Smooth muscle cell (in vitro differentiated cells): ENCODE data around the gene SAMD8. TPM values are rescaled to one million over a fixed set of nuclear protein-coding genes. Genes with fewer than 3 reads are reported as not detected.

Source experiments
- DNase-seq: peaks from one replicate; lab custom pipeline; 2025; ENCODE audit not compliant: unreplicated experiment; lab: John Stamatoyannopoulos, UW
- H2AFZ ChIP-seq: fragments of 200-600 bp; sonication (generic); 2 replicates; pipeline ENCODE4 v1.6.0; 2016; ENCODE audit warnings: antibody characterized with exemption, low read depth, mild to moderate bottlenecking
- H3F3A ChIP-seq: fragments of 200-600 bp; sonication (generic); 2 replicates; pipeline ENCODE4 v1.6.0; 2017; ENCODE audit warnings: antibody characterized with exemption, low read depth
- H3K27ac ChIP-seq: fragments of 200-600 bp; sonication (generic); 2 replicates; pipeline ENCODE4 v1.5.1; 2016; ENCODE audit warnings: low read depth, mild to moderate bottlenecking
- H3K27me3 ChIP-seq: fragments of 200-600 bp; sonication (generic); 2 replicates; pipeline ENCODE4 v1.6.1; 2016; ENCODE audit warnings: low read depth, mild to moderate bottlenecking
- H3K36me3 ChIP-seq: fragments of 200-600 bp; sonication (generic); 2 replicates; pipeline ENCODE4 v1.5.1; 2016; ENCODE audit warnings: low read depth
- H3K4me1 ChIP-seq: fragments of 200-600 bp; sonication (generic); 2 replicates; pipeline ENCODE4 v1.5.1; 2016; ENCODE audit warnings: low read depth
- H3K4me2 ChIP-seq: fragments of 200-600 bp; sonication (generic); 2 replicates; pipeline ENCODE4 v1.6.0; 2016; ENCODE audit warnings: mild to moderate bottlenecking
- H3K4me3 ChIP-seq: fragments of 200-600 bp; sonication (generic); 2 replicates; pipeline ENCODE4 v1.5.1; 2016; ENCODE audit warnings: mild to moderate bottlenecking
- H3K79me2 ChIP-seq: fragments of 200-600 bp; sonication (generic); 2 replicates; pipeline ENCODE4 v1.6.0; 2016; ENCODE audit warnings: low read depth, mild to moderate bottlenecking
- H3K9ac ChIP-seq: fragments of 200-600 bp; sonication (generic); 2 replicates; pipeline ENCODE4 v1.6.0; 2016; ENCODE audit warnings: low read depth
- H3K9me3 ChIP-seq: fragments of 200-600 bp; sonication (generic); replicated peaks from 2 replicates; pipeline ENCODE4 v1.5.1; 2016; ENCODE audit warnings: low read depth
- H4K20me1 ChIP-seq: fragments of 200-600 bp; sonication (generic); 2 replicates; pipeline ENCODE4 v1.6.0; 2016; ENCODE audit warnings: low read depth
- CTCF ChIP-seq: fragments of 200-600 bp; sonication (generic); IDR thresholded peaks from 2 replicates; pipeline ENCODE4 v1.5.1; 2017; ENCODE audit warnings: borderline replicate concordance, mild to moderate bottlenecking, antibody characterized with exemption; ENCODE audit not compliant: insufficient read depth, poor library complexity, severe bottlenecking
- WGBS: methylation state at CpG from one replicate; pipeline ENCODE4 v1.1.7; 2016; ENCODE audit warnings: low lambda C conversion rate; 5-methylcytosine and 5-hydroxymethylcytosine counted together
- polyA plus RNA-seq: library from polyadenylated mRNA; unstranded; fragments of >200 nt; fragmentation: Nextera tagmentation; extraction: Ambion mirVana; gene quantifications from 2 replicates; pipeline ENCODE4 v1.2.1, GENCODE V29; 2016
- total RNA-seq: library from RNA; depleted of rRNA; stranded (reverse); fragments of >200 nt; gene quantifications from 2 replicates; pipeline ENCODE4 v1.2.3, GENCODE V29; 2014

The SAMD8 gene
- total RNA-seq (30.1 and 35.4 TPM in 2 replicates), polyA plus RNA-seq (7.4 and 9.7 TPM in 2 replicates)

- peak within 1 kb of the TSS; percentile 89 for H3K9ac ChIP-seq
- H3K4me2 ChIP-seq: peak within 1 kb of the TSS; percentile 93
- DNase-seq: peak; percentile 88
- peak; percentile 15 for TF ChIP-seq CTCF
- peak within 1 kb of the TSS; percentile 79 for H3K4me3 ChIP-seq
- peaks cover 10% of the 10 kb centered on the region for H3K4me1 ChIP-seq
- H4K20me1 ChIP-seq: peaks cover 38% of the 10 kb centered on the region
- peak within 1 kb of the TSS; percentile 84 for H3K27ac ChIP-seq
- H3K79me2 ChIP-seq: peaks cover 39% of the 10 kb centered on the region
- peaks cover 9% of the 10 kb centered on the region for H3F3A ChIP-seq
- peak within 1 kb of the TSS; percentile 80 for H2AFZ ChIP-seq
- no peaks in the 10 kb centered on the region for H3K9me3 ChIP-seq
- WGBS: under 1% methylated on average over 37 of the region's 61 CpGs
- H3K27me3 ChIP-seq: no peaks in the 10 kb centered on the region
- no peaks in the 10 kb centered on the region for H3K36me3 ChIP-seq
Observed at GRCh38 chr10:75111365-75111906, at the start of gene SAMD8. Gene SAMD8, plus strand, starts transcription at chr10:75111656. Its CDS starts 38,873 bp downstream, at chr10:75150529.

GRCh38 chr10:75061709-75062505, 49.5 kb upstream of the SAMD8 start:
- no peak overlapping the region for H3K9ac ChIP-seq
- TF ChIP-seq CTCF: no peak
- no peak overlapping the region for H3K4me2 ChIP-seq
- no peaks in the 10 kb centered on the region for H3K27me3 ChIP-seq
- no peaks in the 10 kb centered on the region for H3K79me2 ChIP-seq
- H4K20me1 ChIP-seq: no peaks in the 10 kb centered on the region
- H2AFZ ChIP-seq: no peak overlapping the region
- WGBS: 93% methylated on average over 15 of the region's 15 CpGs
- no peak overlapping the region for H3K27ac ChIP-seq
- H3K4me1 ChIP-seq: no peaks in the 10 kb centered on the region
- no peak overlapping the region for H3K4me3 ChIP-seq
- no peaks in the 10 kb centered on the region for H3K9me3 ChIP-seq
- no peaks in the 10 kb centered on the region for H3F3A ChIP-seq
- H3K36me3 ChIP-seq: no peaks in the 10 kb centered on the region
- DNase-seq: no peak

- no peak for DNase-seq
- H3K9me3 ChIP-seq: no peaks in the 10 kb centered on the region
- H3K4me3 ChIP-seq: no peak overlapping the region
- H3K27ac ChIP-seq: no peak overlapping the region
- H3F3A ChIP-seq: no peaks in the 10 kb centered on the region
- H3K36me3 ChIP-seq: no peaks in the 10 kb centered on the region
- WGBS: 86% methylated on average over 10 of the region's 10 CpGs
- H3K4me1 ChIP-seq: no peaks in the 10 kb centered on the region
- no peak for TF ChIP-seq CTCF
- no peaks in the 10 kb centered on the region for H3K79me2 ChIP-seq
- H3K4me2 ChIP-seq: no peak overlapping the region
- no peaks in the 10 kb centered on the region for H4K20me1 ChIP-seq
- H3K9ac ChIP-seq: no peak overlapping the region
- H3K27me3 ChIP-seq: no peaks in the 10 kb centered on the region
- H2AFZ ChIP-seq: no peak overlapping the region
Observed at GRCh38 chr10:75062506-75063299, 48.8 kb upstream of the SAMD8 start.
